HG03064 (cell line): Measurements from ENCODE around the gene RNLS.

Source experiments
- ATAC-seq: cut with Tn5 transposase; IDR thresholded peaks from one replicate; pipeline ENCODE4 v1.9.1; 2021; ENCODE audit warnings: low read depth; ENCODE audit not compliant: unreplicated experiment

The RNLS gene

GRCh38 chr10:88273567-88273966 is 309.6 kb downstream of the RNLS start:
- no peak for ATAC-seq

DNA sequence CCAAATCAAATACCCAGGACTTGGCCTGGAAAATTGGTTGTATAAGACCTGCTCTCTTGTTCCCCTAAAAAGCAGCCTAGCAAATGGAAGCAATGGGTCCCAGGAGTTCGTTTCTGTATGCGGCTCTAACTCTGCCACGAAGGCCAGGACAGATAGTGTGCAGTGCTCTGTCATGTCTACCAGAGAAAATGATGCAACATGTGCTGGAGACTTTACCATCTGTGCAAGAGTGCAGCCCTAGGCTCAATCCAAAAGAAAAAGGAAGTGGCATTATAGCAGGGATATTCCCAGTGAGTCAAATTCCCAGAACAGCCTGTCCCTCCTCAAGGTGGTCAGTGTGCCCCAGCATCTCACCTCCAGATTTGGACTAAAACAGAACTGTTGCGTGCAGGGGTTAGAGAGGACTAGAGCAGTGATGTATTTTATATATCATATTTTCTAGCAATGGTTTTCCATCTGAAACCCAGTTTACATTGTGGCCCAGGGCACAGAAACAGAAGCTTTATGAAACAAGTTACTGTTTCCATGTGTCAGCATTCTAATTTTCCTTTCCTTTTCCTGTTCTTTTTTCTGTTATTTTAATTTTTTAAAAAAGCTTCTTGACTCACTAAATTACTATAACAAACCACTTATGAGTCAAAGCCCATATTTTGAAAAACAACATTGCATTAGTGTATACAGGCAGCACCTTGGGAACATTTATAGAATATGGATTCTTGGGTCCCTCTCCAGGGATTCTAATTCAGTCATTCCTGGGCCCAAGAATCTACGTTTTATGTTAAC is 311.2 kb downstream of the RNLS start:
- ATAC-seq, result peak; percentile 23

- peak; percentile 80 for ATAC-seq
Measured at GRCh38 chr10:88270871-88271713, 312.0 kb downstream of the RNLS start.

DNA sequence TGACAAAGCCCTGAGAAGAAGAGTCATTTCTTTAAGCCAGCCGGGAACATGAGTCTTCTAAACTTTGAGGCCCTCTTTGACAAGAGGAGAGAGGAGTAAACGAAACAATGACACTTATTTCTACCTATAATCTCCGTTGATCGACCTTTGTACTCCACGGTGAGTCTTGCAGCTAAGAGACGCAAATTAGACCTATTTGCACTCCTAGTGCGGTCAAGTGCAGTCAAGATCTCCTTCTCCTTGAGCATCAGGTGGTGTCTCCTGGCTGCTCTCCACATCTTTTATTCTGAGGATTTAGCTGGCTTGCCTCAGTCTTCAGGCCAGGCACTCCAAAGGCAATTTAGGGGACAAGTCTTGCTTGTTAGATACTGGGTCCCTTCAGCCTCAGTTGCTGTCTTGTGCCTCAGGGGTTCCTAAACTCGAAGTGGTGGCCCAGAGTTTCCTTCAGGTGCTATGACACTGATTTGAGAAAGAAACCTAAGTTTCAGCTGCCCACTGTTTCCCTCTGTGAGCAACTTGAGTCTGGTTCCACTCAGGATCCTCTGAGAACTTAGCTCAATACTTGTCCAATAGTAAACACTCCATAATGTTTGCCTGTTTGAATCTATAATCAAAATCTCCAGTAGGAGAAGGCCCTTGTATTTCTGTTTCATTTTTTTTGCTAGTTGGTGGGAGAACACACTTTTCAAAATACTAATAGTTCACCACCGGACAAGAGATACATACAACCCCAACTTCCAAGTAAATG is 312.9 kb downstream of the RNLS start:
- no peak for ATAC-seq

- no peak for ATAC-seq
Measured at GRCh38 chr10:88262591-88263234, 320.4 kb downstream of the RNLS start.

DNA sequence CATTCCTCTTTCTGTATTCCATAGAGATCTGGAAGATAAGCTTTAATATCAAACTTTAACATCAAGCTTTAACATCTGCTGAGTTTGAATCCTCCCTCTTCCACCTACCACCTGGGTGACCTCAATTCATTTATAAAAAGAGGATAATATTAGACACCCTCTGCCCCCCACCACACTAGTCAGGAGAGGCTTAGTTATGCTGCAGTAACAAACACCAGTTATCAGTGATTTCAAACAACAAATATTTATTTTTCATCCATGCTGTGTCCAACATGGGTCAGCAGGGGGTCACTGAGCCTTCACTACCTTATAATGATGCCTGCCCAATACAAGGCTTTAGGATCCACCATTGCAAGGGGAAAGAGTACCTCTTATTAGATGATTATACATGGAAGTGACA is 322.0 kb downstream of the RNLS start:
- ATAC-seq, result no peak

GRCh38 chr10:88260329-88261051 is 322.6 kb downstream of the RNLS start:
- no peak for ATAC-seq

DNA sequence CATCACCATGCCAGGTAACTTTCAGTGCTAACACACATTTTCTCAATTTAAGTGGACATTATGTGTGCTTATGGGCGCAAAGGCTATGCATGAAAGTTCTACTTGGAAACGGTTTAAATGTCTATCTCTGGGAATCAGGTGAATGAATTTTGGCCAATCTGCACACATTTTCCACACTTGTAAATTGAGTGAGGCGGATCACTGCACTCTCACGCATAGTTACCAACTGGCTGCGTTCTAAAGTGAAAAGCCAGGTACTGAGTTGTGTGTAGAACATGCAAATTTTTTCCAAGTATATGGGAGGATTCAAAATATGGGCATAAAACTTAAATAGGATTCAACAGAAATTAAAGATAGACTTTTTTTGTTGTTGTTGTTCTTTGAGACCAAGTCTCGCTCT is 323.7 kb downstream of the RNLS start:
- no peak for ATAC-seq

DNA sequence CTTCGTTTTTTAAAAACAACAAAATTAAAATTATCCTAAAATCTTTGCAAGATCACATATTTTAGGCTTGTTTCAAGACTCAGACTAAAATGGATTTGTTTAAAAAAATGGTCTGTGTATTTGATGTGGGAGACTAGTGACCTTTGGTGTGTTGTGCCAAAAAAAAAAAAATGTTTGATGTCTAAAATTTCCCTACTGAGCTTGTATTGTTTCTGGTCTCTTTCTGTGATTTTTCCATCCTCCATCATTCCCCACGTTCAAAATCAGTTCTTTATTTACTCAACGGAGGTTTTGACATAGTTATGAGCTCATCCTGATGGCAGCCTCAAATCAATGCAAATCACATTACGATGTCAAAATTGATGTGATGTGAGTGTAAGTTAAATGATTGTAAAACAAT is 326.2 kb downstream of the RNLS start:
- ATAC-seq, result no peak

DNA sequence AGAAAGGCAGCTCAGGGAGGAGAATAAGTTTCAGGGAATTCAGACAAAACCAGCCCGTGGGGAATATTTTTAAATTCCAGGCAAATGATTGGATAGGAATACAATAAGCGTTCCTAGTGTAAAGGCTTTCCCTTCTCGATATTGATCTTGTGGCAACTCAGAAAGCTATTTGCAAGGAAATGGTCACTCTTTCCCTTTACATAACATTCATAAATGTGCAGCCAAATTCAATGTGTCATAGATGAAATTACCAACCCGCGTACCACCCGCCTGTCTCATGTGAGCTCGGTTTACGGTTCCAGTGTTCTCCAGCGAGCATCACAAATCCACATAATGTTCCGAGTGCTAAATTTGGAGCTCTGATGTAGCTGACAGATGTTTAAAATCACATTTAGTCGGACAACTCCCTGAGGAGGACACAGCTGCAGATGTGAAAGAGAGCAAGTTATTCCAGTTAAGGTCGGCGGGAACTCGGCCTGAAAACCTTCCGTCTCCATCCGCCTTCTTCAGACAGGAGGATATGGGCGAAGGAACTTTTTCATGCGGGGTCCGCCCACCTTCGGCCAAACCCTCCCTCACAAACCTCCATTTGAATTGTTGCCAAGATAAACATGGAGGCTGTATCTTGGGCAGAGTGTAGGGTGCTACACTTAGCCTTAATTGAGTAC is 327.0 kb downstream of the RNLS start:
- no peak for ATAC-seq

GRCh38 chr10:88254091-88254490 is 329.0 kb downstream of the RNLS start:
- no peak for ATAC-seq

GRCh38 chr10:88253622-88254021 is 329.5 kb downstream of the RNLS start:
- no peak for ATAC-seq

DNA sequence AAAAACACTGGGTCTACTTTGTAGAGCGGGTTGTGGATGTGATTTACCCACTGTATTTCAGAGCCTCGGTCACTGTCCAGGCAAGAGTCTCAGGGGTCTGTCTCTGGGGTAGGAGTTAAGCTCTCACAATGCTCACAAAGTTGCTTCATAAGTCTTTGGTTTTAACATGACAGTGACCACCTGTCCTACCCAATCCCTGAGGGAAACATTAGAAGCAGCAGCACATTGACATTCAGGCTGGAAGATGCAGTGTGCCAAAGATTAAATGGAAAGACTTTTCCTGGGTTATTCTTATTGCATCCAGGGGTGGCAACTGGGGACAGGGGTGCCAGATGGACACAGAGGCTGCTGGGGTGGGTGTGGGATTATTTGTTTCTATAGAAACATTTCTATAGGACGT is 330.0 kb downstream of the RNLS start:
- ATAC-seq, result no peak

DNA sequence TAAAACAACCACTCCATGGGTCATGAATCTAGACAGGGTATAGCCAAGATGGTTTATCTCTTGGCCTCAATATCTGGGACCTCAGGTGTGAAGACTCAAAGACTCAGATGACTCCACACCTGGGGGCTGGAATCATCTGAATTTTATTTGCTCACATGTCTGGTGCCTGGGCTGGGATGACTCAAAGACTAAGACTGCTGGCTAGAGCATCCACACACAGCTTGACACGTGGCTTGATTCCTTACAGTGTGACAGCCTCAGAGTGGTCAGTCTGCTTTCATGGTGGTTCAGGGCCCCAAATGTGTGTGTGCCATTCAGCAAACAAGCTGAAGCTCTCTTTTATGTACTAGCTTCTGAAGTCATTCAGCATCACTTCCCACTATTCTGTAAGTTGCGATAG is 333.7 kb downstream of the RNLS start:
- ATAC-seq, result no peak

- no peak for ATAC-seq
Measured at GRCh38 chr10:88246675-88247074, 336.4 kb downstream of the RNLS start.

- no peak for ATAC-seq
Measured at GRCh38 chr10:88245974-88246511, 337.1 kb downstream of the RNLS start.

GRCh38 chr10:88244781-88245625 is 338.1 kb downstream of the RNLS start:
- no peak for ATAC-seq
